ENCODE data around the gene TDRD3. TPM values are rescaled to one million over a fixed set of nuclear protein-coding genes. Genes with fewer than 3 reads are reported as not detected.

The TDRD3 gene
- polyA plus RNA-seq, 1 experiment = 3.9 TPM

GRCh38 chr13:60410299-60410698 is 13.3 kb downstream of the TDRD3 start:
- POLR2A ChIA-PET = no interaction called here
- no peak overlapping the region for H3K4me3 ChIP-seq (ENCODE audit: low read depth, low read length)
- CTCF ChIA-PET = interaction anchor here (1.4 kb wide), 1 partner anchor 11 kb away, joined by 4 read pairs; no protein-coding TSS in a partner anchor
- H3K36me3 ChIP-seq (ENCODE audit: control insufficient read depth, insufficient read depth, low read length) = no peaks in the 10 kb centered on the region
- DNase-seq (ENCODE audit: low read depth) = no peak
- no peaks in the 10 kb centered on the region for H3K27me3 ChIP-seq (ENCODE audit: control insufficient read depth, insufficient read depth, low read length)
- no peak for TF ChIP-seq CTCF (IDR thresholded peaks at IDR 0.05; ENCODE audit: insufficient read depth, low read depth, low read length)

GRCh38 chr13:60411464-60411863 is 14.4 kb downstream of the TDRD3 start:
- Histone ChIP-seq H3K36me3 (ENCODE audit: control insufficient read depth, insufficient read depth, low read length) (no peaks in the 10 kb centered on the region), H3K27me3 (ENCODE audit: control insufficient read depth, insufficient read depth, low read length) (no peaks in the 10 kb centered on the region), H3K4me3 (ENCODE audit: low read depth, low read length) (no peak overlapping the region)
- no peak for DNase-seq (ENCODE audit: low read depth)
- TF ChIP-seq CTCF (IDR thresholded peaks at IDR 0.05; ENCODE audit: insufficient read depth, low read depth, low read length) = no peak
- ChIA-PET CTCF (interaction anchor here (1.4 kb wide), 1 partner anchor 12 kb away, joined by 4 read pairs; no protein-coding TSS in a partner anchor), POLR2A (interaction anchor here (0.5 kb wide), 1 partner anchor 9 kb away, joined by 9 read pairs; no protein-coding TSS in a partner anchor)

- H3K36me3 ChIP-seq (ENCODE audit: control insufficient read depth, insufficient read depth, low read length) = no peaks in the 10 kb centered on the region
- no peak overlapping the region for H3K4me3 ChIP-seq (ENCODE audit: low read depth, low read length)
- CTCF ChIA-PET = interaction anchor here (1.4 kb wide), 1 partner anchor 12 kb away, joined by 4 read pairs; no protein-coding TSS in a partner anchor
- POLR2A ChIA-PET = no interaction called here
- no peak for DNase-seq (ENCODE audit: low read depth)
- no peak for TF ChIP-seq CTCF (IDR thresholded peaks at IDR 0.05; ENCODE audit: insufficient read depth, low read depth, low read length)
- no peaks in the 10 kb centered on the region for H3K27me3 ChIP-seq (ENCODE audit: control insufficient read depth, insufficient read depth, low read length)
These were observed 15.0 kb downstream of the TDRD3 start for GRCh38 chr13:60411983-60412382.

GRCh38 chr13:60412909-60413616 is 16.0 kb downstream of the TDRD3 start:
- Histone ChIP-seq H3K4me3 (ENCODE audit: low read depth, low read length) (no peak overlapping the region), H3K27me3 (ENCODE audit: control insufficient read depth, insufficient read depth, low read length) (no peaks in the 10 kb centered on the region), H3K36me3 (ENCODE audit: control insufficient read depth, insufficient read depth, low read length) (no peaks in the 10 kb centered on the region)
- ChIA-PET POLR2A (no interaction called here), CTCF (no interaction called here)
- TF ChIP-seq CTCF (IDR thresholded peaks at IDR 0.05; ENCODE audit: insufficient read depth, low read depth, low read length) = no peak
- DNase-seq (ENCODE audit: low read depth) = no peak

- ChIA-PET POLR2A (no interaction called here), CTCF (no interaction called here)
- TF ChIP-seq CTCF (IDR thresholded peaks at IDR 0.05; ENCODE audit: insufficient read depth, low read depth, low read length) = no peak
- no peak for DNase-seq (ENCODE audit: low read depth)
- Histone ChIP-seq H3K27me3 (ENCODE audit: control insufficient read depth, insufficient read depth, low read length) (no peaks in the 10 kb centered on the region), H3K36me3 (ENCODE audit: control insufficient read depth, insufficient read depth, low read length) (no peaks in the 10 kb centered on the region), H3K4me3 (ENCODE audit: low read depth, low read length) (no peak overlapping the region)
These were observed 17.2 kb downstream of the TDRD3 start for GRCh38 chr13:60414177-60414576.

Measured in BJ (cell line).